ENCODE results near the gene BRINP2. TPM values are rescaled to one million over a fixed set of nuclear protein-coding genes. Genes with fewer than 3 reads are reported as not detected.

Gene BRINP2
- total and polyA plus RNA-seq, 2 of the 4 experiments (the other 2 are of a cell fraction): not detected

DNA sequence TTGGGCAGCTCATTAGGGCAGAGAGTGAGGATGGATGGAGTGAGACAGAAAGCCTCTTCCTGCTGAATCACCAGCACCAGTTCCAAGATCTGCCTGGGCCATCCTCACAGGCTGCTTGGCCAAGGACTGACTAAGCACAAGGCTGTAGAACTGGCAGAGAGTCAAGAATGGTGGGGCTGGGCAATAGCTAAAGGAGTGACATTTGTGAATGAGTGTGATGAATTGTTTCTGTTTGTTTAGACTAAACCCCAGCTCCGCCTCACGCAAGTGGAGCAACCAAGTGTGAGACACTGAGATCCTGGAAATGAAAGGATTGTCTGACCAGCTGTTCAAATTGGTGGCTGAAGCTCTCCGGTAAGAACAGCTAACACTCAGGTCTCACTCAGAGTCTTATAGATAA is 38.6 kb downstream of the BRINP2 start:
- TF ChIP-seq BHLHE40 (IDR thresholded peaks at IDR 0.05; ENCODE audit: low read depth, low read length) (peak; percentile 21; the same call in 1 of the 2 replicates), CHD1 (IDR thresholded peaks at IDR 0.05; ENCODE audit: low read depth, low read length) (no peak), FOS (IDR thresholded peaks at IDR 0.05; ENCODE audit: low read depth, low read length) (peak; percentile 66), MAZ (IDR thresholded peaks at IDR 0.05; ENCODE audit: borderline replicate concordance, low read depth, low read length) (peak; percentile 47; the same call in 1 of the 2 replicates), RAD21 (IDR thresholded peaks at IDR 0.05; ENCODE audit: low read length) (no peak), CEBPB (IDR thresholded peaks at IDR 0.05; ENCODE audit: low read depth, low read length) (peak; percentile 63), MAFK (IDR thresholded peaks at IDR 0.05; ENCODE audit: low read depth, low read length) (peak; percentile 51; the same call in 1 of the 2 replicates), RFX5 (IDR thresholded peaks at IDR 0.05; ENCODE audit: low read depth, low read length) (no peak), RCOR1 (IDR thresholded peaks at IDR 0.05; ENCODE audit: insufficient replicate concordance, low read length) (peak; percentile 75), POLR2A (IDR thresholded peaks at IDR 0.05; ENCODE audit: low read depth, low read length) (no peak), NFE2L2 (IDR thresholded peaks at IDR 0.05; ENCODE audit: low read depth, low read length) (peak; percentile 76; the same call in 1 of the 2 replicates), SMC3 (IDR thresholded peaks at IDR 0.05; ENCODE audit: low read depth, low read length) (no peak), MXI1 (IDR thresholded peaks at IDR 0.05; ENCODE audit: borderline replicate concordance, low read depth, low read length) (no peak)
- TF ChIP-seq, protein P1, sequence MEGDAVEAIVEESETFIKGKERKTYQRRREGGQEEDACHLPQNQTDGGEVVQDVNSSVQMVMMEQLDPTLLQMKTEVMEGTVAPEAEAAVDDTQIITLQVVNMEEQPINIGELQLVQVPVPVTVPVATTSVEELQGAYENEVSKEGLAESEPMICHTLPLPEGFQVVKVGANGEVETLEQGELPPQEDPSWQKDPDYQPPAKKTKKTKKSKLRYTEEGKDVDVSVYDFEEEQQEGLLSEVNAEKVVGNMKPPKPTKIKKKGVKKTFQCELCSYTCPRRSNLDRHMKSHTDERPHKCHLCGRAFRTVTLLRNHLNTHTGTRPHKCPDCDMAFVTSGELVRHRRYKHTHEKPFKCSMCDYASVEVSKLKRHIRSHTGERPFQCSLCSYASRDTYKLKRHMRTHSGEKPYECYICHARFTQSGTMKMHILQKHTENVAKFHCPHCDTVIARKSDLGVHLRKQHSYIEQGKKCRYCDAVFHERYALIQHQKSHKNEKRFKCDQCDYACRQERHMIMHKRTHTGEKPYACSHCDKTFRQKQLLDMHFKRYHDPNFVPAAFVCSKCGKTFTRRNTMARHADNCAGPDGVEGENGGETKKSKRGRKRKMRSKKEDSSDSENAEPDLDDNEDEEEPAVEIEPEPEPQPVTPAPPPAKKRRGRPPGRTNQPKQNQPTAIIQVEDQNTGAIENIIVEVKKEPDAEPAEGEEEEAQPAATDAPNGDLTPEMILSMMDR (conservative IDR thresholded peaks at IDR 0.05; ENCODE audit: low read depth, low read length): no peak
- TF ChIP-seq, protein P2, sequence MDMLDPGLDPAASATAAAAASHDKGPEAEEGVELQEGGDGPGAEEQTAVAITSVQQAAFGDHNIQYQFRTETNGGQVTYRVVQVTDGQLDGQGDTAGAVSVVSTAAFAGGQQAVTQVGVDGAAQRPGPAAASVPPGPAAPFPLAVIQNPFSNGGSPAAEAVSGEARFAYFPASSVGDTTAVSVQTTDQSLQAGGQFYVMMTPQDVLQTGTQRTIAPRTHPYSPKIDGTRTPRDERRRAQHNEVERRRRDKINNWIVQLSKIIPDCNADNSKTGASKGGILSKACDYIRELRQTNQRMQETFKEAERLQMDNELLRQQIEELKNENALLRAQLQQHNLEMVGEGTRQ (IDR thresholded peaks at IDR 0.05; ENCODE audit: low read depth, low read length): no peak
- TF ChIP-seq, protein P3, sequence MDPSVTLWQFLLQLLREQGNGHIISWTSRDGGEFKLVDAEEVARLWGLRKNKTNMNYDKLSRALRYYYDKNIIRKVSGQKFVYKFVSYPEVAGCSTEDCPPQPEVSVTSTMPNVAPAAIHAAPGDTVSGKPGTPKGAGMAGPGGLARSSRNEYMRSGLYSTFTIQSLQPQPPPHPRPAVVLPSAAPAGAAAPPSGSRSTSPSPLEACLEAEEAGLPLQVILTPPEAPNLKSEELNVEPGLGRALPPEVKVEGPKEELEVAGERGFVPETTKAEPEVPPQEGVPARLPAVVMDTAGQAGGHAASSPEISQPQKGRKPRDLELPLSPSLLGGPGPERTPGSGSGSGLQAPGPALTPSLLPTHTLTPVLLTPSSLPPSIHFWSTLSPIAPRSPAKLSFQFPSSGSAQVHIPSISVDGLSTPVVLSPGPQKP (IDR thresholded peaks at IDR 0.05; ENCODE audit: borderline replicate concordance, low read depth, low read length): no peak
- no peak overlapping the region for H2BK5ac ChIP-seq (ENCODE audit: low read depth, low read length, poor library complexity, severe bottlenecking)
- ATAC-seq (ENCODE audit: low read depth) (peak; percentile 97), DNase-seq (peak; percentile 100)
- dilution Hi-C loops (cut with HindIII; ENCODE audit: low sequenced_read_pairs, unreplicated experiment) (no loop called here), in situ Hi-C loops (cut with MboI; ENCODE audit: low sequenced_read_pairs) (no loop called here), intact Hi-C loops (cut with micrococcal nuclease) (loop anchor here (5.0 kb wide), 2 partner anchors 48 to 718 kb away; no protein-coding TSS in a partner anchor)
- H3K18ac ChIP-seq (ENCODE audit: low read depth, low read length): no peak overlapping the region
- no peak overlapping the region for H3K4ac ChIP-seq (ENCODE audit: low read depth, low read length)
- no peak overlapping the region for H3K56ac ChIP-seq (ENCODE audit: extremely low read depth, insufficient read depth, low read length)
- no peak overlapping the region for H4K8ac ChIP-seq (ENCODE audit: low read depth in 2 of 2, low read length in 2 of 2)
- H2BK15ac ChIP-seq (ENCODE audit: low read depth, low read length): no peak overlapping the region
- no peaks in the 10 kb centered on the region for H3K36me3 ChIP-seq (ENCODE audit: control insufficient read depth, insufficient read depth, low read length)
- peaks cover 6% of the 10 kb centered on the region for H3K4me1 ChIP-seq (ENCODE audit: control insufficient read depth, insufficient read depth, low read length)
- H3K79me1 ChIP-seq (ENCODE audit: low read depth in 1 of 2, low read length in 2 of 2): no peaks in the 10 kb centered on the region
- no peak overlapping the region for H2BK20ac ChIP-seq (ENCODE audit: low read depth, low read length)
- H4K5ac ChIP-seq (ENCODE audit: low read depth, low read length): no peak overlapping the region
- no peaks in the 10 kb centered on the region for H3K27me3 ChIP-seq (ENCODE audit: control insufficient read depth, insufficient read depth, low read length)
- no peak overlapping the region for H3K27ac ChIP-seq (ENCODE audit: insufficient read depth, low read length)
- CTCF ChIA-PET: interaction anchor here (0.6 to 1.1 kb wide), 9 partner anchors 26 to 832 kb away, joined by 3 to 4 read pairs (median 3); no protein-coding TSS in a partner anchor
- H2BK120ac ChIP-seq (ENCODE audit: low read depth, low read length): 0 out of 2 replicates have a peak overlapping the region, but pooled peaks have one; percentile 90
- no peak overlapping the region for H3K23ac ChIP-seq (ENCODE audit: low read depth, low read length)
- WGBS, 2 experiments (ENCODE audit: extremely low coverage in 2 of 2, insufficient read length in 1 of 2): no CpG with 5 or more reads among the region's 3 CpGs
- peaks cover 5% of the 10 kb centered on the region for H3K9me1 ChIP-seq (ENCODE audit: insufficient read depth, low read length)
- H2AK9ac ChIP-seq (replicated peaks; ENCODE audit: low read depth, low read length, poor library complexity): no peak overlapping the region
- no peak overlapping the region for H3K9ac ChIP-seq (ENCODE audit: low read depth, low read length)
- POLR2A ChIA-PET (ENCODE audit: unreplicated experiment): interaction anchor here (0.5 to 0.6 kb wide), 2 partner anchors 109 to 700 kb away, joined by 3 to 4 read pairs; no protein-coding TSS in a partner anchor
- no peak overlapping the region for H4K91ac ChIP-seq (ENCODE audit: insufficient read depth, low read depth, low read length)
- no peaks in the 10 kb centered on the region for H4K20me1 ChIP-seq (ENCODE audit: insufficient read depth, low read length)
- peak overlapping the region; percentile 44 for H2AFZ ChIP-seq (replicated peaks; ENCODE audit: low read length, poor library complexity)
- no peak overlapping the region for H3K4me2 ChIP-seq (ENCODE audit: low read depth, low read length)
- H3K14ac ChIP-seq (replicated peaks; ENCODE audit: low read depth, low read length): no peak overlapping the region
- BruUV-seq (replicated peaks): no TSS peak
- H3K9me3 ChIP-seq (ENCODE audit: control insufficient read depth, insufficient read depth, low read length): no peaks in the 10 kb centered on the region
- no peak overlapping the region for H3K4me3 ChIP-seq (ENCODE audit: insufficient read depth, low read depth, low read length)
- no peak overlapping the region for H2AK5ac ChIP-seq (ENCODE audit: low read depth, low read length)

Measured in IMR-90 (cell line).